ENCODE results near the gene RNF223.
"Not testable (repeated sequence)": the region's sequence is repeated elsewhere in the genome, so short reads cannot be mapped to it uniquely, and the experiment has no call there.

RNF223 gene

DNA sequence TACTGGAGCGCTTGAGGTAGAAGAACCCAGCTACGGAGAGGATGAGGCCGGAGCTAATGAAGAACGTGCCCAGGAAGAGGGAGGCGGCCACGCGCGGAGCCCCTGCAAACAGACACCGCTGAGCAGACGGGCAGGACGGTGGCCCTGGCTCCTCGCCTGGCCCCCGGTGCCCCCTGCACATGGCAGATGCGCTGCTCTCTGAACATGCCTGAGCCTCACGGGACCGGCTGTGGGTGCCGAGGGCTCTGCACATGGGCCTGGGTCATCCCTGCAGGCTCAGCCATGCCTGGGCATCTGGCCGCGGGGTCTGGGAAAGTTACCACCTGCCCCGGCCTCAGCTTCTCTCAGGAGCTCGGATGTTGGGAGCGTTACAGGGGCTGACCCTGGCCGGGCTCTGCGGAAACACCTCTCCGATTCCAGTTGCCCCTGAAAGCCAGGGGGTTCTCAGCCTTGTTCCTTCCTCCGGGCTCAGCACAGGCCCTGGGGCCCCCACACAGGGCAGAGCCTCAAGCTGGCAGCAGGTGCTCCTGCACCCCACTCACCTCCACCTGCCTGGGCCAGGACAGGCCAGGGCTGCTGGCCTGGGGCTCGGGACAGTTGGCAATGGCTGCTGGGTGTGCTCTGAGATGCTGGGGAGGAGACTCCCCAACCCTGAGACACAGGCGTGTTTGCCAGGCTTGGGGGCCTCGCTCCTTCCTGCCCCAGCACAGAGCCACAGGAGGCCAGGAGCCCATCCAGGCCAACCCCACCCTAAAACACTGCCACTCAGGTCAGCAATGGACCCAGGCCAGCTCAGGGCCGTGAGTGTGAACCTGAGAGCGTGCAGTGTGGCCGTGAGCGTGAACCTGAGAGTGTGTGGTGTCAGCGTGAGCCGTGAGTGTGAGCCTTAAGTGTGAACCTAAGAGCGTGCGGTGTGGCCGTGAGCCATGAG lies 12.1 kb upstream of the RNF223 start:
- DNase-seq: no peak

- no peak for DNase-seq
Measured at GRCh38 chr1:1085171-1085841, 11.2 kb upstream of the RNF223 start.

DNA sequence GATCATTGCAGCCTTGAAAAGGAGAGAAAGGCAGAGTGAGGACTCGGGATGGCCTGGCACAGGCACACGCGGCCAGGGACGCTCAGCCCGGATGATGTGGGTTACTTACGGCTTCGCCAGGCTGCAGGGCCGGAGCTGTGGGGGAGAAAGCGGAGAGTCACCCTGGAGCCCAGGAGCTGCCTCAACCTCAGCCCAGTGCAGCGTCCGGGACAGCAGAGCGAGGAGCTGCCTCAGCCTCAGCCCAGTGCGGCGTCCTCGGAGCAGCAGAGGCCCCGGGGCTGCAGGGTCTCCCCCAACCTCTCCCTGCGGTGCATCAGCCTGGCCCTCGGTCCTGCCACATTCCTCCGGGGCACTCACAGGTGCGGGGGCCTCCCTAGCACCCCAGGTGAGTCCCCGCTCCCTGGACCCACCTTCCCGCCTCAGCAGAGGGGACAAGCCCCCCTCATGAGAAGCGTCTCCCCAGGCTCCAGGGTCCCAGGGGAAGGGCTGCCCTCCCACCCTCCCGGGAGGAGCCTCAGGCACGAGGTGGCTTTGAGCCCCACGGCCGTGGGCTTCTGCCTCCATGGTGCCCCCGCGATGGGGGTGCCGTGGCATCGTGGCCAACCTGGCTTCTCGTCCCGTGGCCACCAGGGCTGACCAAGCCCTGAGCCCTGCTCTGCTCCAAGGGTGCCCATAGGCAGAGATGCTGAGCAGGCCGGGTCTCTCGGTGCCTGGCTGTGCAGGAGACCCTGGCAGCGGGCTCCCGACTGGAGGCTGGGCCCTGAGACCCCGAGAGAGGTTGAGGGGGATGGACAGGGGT lies 10.5 kb upstream of the RNF223 start:
- DNase-seq: no peak

- no peak for DNase-seq
Measured at GRCh38 chr1:1083416-1084371, 9.6 kb upstream of the RNF223 start.

DNA sequence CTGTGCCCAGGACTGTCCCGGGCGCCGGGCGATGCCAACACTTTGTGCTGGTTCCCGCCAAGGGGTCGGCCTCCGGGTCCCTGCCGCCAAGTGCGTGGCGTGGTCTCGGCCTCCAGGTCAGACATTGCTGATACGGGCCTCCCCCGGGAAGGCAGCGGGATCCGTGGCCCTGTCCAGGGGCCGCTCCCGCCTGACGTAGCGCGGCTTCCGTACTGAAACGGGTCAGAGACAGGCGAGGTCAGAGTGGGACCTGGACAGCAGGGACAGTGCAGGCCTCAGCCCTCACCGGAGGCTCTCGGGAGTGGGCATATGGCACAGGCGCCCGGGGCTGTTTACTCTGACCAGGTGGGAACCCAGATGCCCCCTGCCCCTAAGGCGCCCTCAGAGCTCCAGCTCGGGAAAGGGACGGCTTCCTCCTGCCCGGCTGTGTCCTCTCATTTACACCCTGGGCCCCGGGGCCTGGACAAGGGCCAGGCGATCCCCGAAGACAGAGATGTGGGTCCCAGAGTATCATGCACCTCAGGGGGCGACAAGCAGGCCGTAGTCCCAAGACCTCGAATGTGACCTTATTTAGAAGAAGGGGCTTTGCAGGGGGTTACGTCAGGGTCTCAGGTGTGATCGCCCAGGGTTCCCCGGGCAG lies 8.8 kb upstream of the RNF223 start:
- no peak for DNase-seq

DNA sequence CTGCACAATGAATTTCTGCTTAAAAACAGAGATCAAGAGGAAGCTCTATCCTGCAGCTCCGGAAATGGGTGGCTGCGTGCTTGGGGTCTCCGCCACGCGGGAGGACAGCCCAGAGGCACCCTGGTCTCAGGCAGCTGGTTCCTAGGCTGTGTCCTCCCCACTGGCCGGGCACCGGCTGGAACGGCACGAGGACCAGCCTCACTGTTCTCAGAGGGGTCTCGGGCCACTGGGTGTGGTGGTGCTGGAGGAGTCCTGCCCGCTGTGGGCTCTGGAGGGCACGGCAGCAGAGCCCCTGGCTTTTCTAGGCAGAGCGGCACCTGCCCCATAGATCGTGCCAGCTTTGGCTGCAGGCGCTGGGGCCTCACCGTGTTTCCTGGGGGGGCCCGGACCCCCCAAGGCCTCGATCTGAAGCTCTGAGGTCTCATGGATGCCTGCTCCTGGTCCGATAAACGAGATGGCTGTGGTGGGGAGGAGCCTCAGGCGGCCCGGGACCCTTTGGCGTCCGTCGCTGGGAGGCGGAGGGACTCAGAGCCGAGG lies 8.2 kb upstream of the RNF223 start:
- no peak for DNase-seq

DNA sequence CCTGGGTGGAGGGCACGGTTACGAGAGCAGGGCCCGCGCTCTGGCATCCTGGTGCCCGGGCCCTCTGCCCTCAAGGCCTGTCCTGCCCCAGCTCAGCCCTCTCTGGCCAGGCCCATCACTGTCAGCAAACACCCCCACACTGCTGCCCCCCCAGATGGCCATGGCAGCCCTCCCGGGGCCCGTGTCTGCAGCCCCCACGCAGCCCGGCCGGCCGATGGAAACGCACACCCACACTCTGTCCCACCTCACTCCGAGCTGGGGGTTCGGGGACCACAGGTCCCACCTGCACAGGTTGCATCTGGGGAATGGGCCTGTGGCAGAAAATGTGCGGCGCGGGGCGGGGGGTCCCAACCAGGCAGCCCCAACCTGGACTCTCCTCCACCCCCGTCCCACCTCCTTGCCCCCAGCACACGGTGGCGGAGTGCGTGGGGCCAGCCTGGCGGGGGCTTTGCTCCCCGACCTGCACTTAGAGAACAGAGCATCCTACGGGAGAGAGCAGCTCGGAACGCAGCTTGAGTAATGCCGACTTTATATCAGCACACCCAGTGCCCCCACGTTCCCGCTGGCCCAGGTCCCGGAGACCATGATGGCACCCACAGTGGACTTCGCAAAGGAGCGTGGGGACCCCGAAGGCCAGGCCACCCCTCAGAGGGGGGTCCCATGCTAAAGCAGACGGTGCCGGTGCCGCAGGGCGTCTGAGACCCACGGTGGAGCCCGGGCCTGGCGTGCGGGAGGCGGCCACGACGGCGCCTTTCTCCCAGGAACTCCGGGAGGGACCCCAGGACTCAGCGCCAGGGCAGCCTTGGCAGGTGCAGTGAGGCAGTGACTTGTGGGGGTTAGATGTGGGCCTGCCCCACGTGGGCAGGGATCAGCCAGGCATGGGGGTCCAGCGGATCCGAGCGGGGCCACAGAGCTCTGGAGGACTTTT lies 7.5 kb upstream of the RNF223 start:
- no peak for DNase-seq

DNA sequence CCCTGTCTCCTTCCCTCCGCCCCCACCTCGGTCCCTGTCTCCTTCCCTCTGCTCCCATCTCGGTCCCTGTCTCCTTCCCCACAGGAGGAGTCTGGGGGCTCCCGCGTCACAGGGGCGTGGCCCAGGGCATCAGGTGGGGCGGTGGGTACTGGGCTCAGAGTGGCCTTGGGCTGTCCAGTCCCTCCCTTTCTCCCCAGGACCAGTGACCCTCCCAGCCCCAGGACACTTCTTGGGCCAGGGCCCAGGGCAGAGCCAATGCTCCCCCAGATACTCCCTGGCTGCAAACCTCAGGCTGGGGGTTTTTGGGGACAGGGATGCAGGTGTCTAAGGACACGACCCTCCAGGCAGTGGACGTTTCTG lies 6.8 kb upstream of the RNF223 start:
- no peak for DNase-seq

- no peak for DNase-seq
Measured at GRCh38 chr1:1080122-1080757, 6.1 kb upstream of the RNF223 start.

DNA sequence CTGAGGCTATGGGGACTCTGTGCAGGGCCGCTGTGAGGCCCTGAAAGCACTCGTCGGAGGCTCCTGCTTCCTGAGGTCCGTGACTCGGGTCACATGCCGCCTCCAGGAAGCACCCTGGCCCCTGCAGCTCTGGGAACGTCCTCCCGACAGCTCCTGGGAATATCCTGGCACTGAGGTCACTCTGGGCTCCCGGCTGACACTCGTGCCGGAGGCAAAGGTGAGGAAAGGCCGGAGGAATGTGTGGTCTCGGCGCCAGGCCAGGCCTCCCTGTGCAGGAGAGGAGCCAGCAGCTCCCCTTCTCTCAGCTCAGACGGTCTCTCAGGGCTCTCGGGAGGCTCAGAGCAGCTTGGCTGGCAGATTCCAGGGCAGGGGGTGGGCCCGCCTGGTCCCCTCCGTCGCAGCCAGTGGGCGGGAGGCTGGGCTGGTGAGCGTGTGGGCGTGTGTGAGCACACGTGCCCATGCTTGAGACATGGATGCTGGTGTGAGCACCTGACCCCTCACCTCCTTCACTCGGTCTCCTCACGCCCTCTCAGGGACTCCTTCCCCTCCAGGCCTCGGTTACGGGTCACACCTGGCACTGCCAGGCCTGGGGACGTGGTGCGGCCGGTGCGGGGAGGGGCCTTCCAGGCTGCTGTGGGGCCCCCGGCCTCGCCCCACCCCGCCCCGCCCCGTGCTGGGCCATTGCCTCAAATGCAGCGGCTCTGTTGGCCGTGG lies 5.5 kb upstream of the RNF223 start:
- no peak for DNase-seq

DNA sequence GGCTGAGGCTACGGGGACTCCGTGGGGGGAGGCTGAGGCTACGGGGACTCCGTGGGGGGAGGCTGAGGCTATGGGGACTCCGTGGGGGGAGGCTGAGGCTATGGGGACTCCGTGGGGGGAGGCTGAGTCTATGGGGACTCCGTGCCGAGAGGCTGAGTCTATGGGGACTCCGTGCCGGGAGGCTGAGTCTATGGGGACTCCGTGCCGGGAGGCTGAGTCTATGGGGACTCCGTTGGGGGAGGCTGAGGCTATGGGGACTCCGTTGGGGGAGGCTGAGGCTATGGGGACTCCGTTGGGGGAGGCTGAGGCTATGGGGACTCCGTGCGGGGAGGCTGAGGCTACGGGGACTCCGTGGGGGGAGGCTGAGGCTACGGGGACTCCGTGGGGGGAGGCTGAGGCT lies 3.3 kb upstream of the RNF223 start:
- not testable (repeated sequence) for DNase-seq

- no peak for DNase-seq
Measured at GRCh38 chr1:1075148-1075935, 1.2 kb upstream of the RNF223 start.

DNA sequence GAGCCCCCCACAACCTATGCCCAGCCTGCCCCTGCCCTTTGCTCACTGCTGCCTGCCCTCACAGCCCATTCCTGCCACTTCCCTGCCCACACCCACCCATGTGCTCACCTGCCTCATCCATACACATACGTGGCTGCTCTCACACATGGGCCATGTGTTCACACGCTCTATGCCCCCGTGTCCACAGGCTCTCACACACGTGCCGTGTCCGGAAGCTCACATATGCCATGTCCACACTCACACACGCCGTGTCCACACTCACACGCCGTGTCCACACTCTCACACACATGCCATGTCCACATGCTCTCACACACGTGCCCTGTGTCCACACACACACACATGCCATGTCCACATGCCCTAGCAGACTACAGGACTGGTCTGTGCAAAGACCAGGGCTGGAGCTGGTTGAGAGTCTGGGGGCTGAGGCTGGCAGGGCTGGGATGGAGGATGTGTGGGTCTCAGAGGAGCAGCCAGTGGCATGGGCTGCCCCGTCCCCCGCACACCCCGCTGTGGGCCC lies 583 bp upstream of the RNF223 start:
- DNase-seq: no peak

- no peak for DNase-seq
Measured at GRCh38 chr1:1072849-1073742, 1.0 kb downstream of the RNF223 start.

GRCh38 chr1:1072299-1072848 lies 1.7 kb downstream of the RNF223 start:
- DNase-seq: no peak

DNA sequence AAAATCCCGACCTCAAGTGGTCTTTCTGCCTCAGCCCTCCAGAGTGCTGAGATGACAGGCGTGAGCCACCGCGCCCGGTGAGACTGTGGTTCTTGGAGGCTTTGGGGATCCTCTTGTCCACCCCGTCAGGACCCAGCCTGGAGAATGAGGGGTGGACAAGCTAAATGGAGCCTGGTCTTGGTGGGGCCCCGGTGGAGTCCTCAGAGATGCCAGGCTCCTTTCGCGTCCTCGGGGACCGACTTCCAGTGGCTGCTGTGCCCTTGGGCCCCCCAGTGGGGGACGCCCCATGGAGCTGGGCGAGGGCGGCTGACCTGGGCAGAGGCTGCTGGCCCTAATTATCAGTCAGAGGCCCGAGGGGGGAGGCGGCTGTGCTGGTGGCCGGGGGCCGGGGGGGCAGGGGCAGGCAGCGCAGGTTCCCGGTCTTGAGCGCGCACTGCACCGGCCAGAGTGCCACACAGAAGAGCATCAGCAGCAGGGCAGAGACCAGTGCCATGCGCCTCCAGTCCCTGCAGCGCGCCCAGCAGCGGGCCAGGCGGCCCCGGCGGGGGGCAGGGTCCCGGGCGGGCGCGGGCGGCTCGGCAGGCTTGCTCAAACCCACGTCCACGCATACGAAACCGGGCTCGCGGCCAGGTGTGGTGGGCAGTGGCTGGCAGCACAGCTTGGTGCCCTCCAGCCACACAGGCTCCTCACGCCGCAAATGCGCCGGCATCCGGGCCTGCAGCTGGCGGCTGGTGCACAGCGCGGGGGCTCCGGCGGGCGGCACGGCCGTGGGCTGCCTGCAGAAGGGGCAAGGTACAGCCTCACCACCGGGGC lies 2.4 kb downstream of the RNF223 start:
- DNase-seq: no peak

All from NCI-H1417 treated with DMSO at 0.1 percent for 48 hours (cell line).